ENCODE measurements around the gene HESX1. TPM values are rescaled to one million over a fixed set of nuclear protein-coding genes. Genes with fewer than 3 reads are reported as not detected.
A peak's percentile ranks its signal among the peaks of the same experiment; 100 is the strongest.

HESX1 gene
- total and polyA plus RNA-seq, 2 of the 13 experiments (the other 11 are each of a cell fraction or from before 2014, with no cell fraction given) = 0.57 to 0.75 TPM

DNA sequence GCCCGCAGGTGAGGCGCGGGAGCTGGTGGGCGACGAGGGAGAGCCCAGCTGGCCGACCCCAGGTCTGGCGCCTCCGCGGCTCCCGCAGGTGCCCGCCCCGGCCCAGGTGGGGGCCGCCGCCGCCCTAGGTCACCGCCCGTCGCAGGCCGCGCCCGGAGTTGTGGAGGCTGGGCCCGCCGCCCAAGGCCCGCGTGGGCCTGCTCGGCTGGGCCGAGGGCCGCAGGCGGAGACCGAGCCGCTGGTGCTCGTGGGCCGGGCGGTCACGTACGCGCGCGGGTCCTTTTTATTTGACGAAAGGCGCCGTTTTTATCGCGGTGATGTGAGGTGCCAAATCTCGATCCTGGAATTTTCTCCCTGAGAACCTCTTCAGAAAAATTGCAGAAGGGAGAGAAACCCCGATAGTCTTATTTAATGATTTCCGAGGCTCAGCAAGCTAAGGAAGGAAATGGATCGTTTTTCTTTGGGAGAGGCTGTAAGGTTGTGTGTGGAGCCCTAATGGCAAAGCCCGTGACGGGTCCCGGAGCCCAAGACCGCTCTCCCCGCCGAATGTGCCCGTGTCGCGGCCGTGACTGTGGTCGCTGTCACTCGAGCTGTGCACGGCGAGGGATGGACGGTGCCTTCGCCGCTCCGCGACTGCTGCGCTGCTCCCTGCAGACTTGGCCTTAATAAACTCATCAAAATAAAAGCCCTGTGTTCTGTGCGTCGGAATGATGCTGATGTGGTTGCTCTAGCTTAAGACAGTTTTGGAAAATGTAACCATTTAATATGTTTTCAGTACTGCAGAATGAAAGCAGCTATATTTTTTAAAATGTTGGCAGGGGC is 28.4 kb upstream of the HESX1 start:
- no peak overlapping the region for H2AFZ ChIP-seq (ENCODE audit: low read length)
- WGBS (ENCODE audit: low lambda C conversion rate) = under 1% methylated on average over 20 of the region's 70 CpGs
- ChIA-PET POLR2A (interaction anchor here (0.8 to 1.5 kb wide), 3 partner anchors 8 to 464 kb away, joined by 3 to 5 read pairs (median 4); partner anchors contain the start of genes ARF4 and DENND6A), CTCF (ENCODE audit: low intra/inter-chr PET ratio, low total read pairs) (no interaction called here)
- H3K79me2 ChIP-seq (ENCODE audit: insufficient read depth, low read length) = peaks cover 37% of the 10 kb centered on the region
- peaks cover 32% of the 10 kb centered on the region for H3K4me1 ChIP-seq (ENCODE audit: insufficient read depth, low read length)
- intact Hi-C loops (cut with micrococcal nuclease; ENCODE audit: unreplicated experiment) = loop anchor here (10.0 kb wide), 1 partner anchor 223 kb away; no protein-coding TSS in a partner anchor
- no peaks in the 10 kb centered on the region for H3K9me3 ChIP-seq (ENCODE audit: low read length)
- FAIRE-seq (no peak), ATAC-seq (peak; percentile 72), DNase-seq (ENCODE audit: low spot score) (no peak)
- H3K27ac ChIP-seq (ENCODE audit: extremely low read length, insufficient read depth, low read length) = peak overlapping the region; percentile 73
- peak overlapping the region; percentile 75 for H3K9ac ChIP-seq (ENCODE audit: insufficient read depth, low read depth, low read length)
- peak overlapping the region; percentile 74 to 86 (median 83) for H3K4me3 ChIP-seq (replicated peaks in 1 of 3; ENCODE audit: insufficient read depth in 1 of 3, low read depth in 2 of 3, low read length in 3 of 3)
- BruUV-seq (replicated peaks) = no TSS peak
- in situ Hi-C loops (cut with HindIII; ENCODE audit: extremely low pct_ligation_motif_present, low pct_unique_long_range_greater_than_20kb) = loop anchor here (10.0 kb wide), 1 partner anchor 233 kb away; no protein-coding TSS in a partner anchor
- H4K20me1 ChIP-seq (ENCODE audit: insufficient read depth, low read length) = 0 out of 2 replicates have a peak, but pooled peaks cover 8% of the 10 kb centered on the region
- peak overlapping the region; percentile 62 for H3K4me2 ChIP-seq (ENCODE audit: low read depth, low read length)
- H3K27me3 ChIP-seq (ENCODE audit: control insufficient read depth in 1 of 2, insufficient read depth in 2 of 2, low read length in 2 of 2) = no peaks in the 10 kb centered on the region; a peak in 1 of 5 replicates
- no peaks in the 10 kb centered on the region for H3K36me3 ChIP-seq (replicated peaks in 1 of 2; ENCODE audit: control insufficient read depth in 1 of 2, insufficient read depth in 2 of 2, low read length in 2 of 2)
- no peak for TF ChIP-seq JUND (CRISPR knock-in tag; IDR thresholded peaks at IDR 0.05)
- no peak for TF ChIP-seq ZNF143 (CRISPR knock-in tag; IDR thresholded peaks at IDR 0.05)
- TF ChIP-seq HHEX (CRISPR knock-in tag; IDR thresholded peaks at IDR 0.05) = no peak
- TF ChIP-seq HNRNPUL1 (IDR thresholded peaks at IDR 0.05; ENCODE audit: low read depth, low read length) = no peak
- TF ChIP-seq EZH2 (conservative IDR thresholded peaks at IDR 0.05; ENCODE audit: low read depth, low read length) = no peak
- TF ChIP-seq, protein P1, sequence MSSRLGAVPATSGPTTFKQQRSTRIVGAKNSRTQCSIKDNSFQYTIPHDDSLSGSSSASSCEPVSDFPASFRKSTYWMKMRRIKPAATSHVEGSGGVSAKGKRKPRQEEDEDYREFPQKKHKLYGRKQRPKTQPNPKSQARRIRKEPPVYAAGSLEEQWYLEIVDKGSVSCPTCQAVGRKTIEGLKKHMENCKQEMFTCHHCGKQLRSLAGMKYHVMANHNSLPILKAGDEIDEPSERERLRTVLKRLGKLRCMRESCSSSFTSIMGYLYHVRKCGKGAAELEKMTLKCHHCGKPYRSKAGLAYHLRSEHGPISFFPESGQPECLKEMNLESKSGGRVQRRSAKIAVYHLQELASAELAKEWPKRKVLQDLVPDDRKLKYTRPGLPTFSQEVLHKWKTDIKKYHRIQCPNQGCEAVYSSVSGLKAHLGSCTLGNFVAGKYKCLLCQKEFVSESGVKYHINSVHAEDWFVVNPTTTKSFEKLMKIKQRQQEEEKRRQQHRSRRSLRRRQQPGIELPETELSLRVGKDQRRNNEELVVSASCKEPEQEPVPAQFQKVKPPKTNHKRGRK (CRISPR knock-in tag; IDR thresholded peaks at IDR 0.05) = no peak
- no peak for TF ChIP-seq HMG20A (CRISPR knock-in tag; IDR thresholded peaks at IDR 0.05; ENCODE audit: borderline replicate concordance)
- no peak for TF ChIP-seq ARHGAP35 (CRISPR knock-in tag; IDR thresholded peaks at IDR 0.05; ENCODE audit: borderline replicate concordance)
- TF ChIP-seq RBFOX2 (IDR thresholded peaks at IDR 0.05; ENCODE audit: low read depth, low read length) = no peak; the same call in 1 of the 2 replicates
- no peak for TF ChIP-seq KLF16 (CRISPR knock-in tag; IDR thresholded peaks at IDR 0.05)
- TF ChIP-seq HNRNPH1 (optimal IDR thresholded peaks at IDR 0.05; ENCODE audit: low read depth, low read length) = no peak
- peak; percentile 75; the same call in 1 of the 2 replicates for TF ChIP-seq KMT2A (CRISPR knock-in tag; IDR thresholded peaks at IDR 0.05)
- TF ChIP-seq, protein P2, sequence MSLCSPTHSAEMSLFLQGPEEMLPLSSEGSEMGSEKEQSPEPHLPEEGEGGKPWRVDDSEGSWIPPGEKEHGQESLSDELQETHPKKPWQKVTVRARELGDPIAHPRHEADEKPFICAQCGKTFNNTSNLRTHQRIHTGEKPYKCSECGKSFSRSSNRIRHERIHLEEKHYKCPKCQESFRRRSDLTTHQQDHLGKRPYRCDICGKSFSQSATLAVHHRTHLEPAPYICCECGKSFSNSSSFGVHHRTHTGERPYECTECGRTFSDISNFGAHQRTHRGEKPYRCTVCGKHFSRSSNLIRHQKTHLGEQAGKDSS (CRISPR knock-in tag; IDR thresholded peaks at IDR 0.05; ENCODE audit: borderline replicate concordance, low read depth) = no peak
- TF ChIP-seq, protein P3, sequence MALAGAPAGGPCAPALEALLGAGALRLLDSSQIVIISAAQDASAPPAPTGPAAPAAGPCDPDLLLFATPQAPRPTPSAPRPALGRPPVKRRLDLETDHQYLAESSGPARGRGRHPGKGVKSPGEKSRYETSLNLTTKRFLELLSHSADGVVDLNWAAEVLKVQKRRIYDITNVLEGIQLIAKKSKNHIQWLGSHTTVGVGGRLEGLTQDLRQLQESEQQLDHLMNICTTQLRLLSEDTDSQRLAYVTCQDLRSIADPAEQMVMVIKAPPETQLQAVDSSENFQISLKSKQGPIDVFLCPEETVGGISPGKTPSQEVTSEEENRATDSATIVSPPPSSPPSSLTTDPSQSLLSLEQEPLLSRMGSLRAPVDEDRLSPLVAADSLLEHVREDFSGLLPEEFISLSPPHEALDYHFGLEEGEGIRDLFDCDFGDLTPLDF (CRISPR knock-in tag; IDR thresholded peaks at IDR 0.05) = no peak
- TF ChIP-seq, protein P4, sequence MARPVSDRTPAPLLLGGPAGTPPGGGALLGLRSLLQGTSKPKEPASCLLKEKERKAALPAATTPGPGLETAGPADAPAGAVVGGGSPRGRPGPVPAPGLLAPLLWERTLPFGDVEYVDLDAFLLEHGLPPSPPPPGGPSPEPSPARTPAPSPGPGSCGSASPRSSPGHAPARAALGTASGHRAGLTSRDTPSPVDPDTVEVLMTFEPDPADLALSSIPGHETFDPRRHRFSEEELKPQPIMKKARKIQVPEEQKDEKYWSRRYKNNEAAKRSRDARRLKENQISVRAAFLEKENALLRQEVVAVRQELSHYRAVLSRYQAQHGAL (CRISPR knock-in tag; IDR thresholded peaks at IDR 0.05; ENCODE audit: not compliant biosample characterization) = no peak
- TF ChIP-seq ZKSCAN1 (IDR thresholded peaks at IDR 0.05; ENCODE audit: low read length) = peak; percentile 11; the same call in 1 of the 2 replicates
- no peak for TF ChIP-seq IRX3 (CRISPR knock-in tag; IDR thresholded peaks at IDR 0.05; ENCODE audit: borderline replicate concordance, low read depth)
- no peak; a peak in 1 of 4 replicates for TF ChIP-seq NR2F1 (CRISPR knock-in tag; IDR thresholded peaks at IDR 0.05)
